Brain microvascular endothelial cell (primary cell): ENCODE measurements around the gene BIRC6.
A peak's percentile ranks its signal among the peaks of the same experiment; 100 is the strongest.
"Not testable (repeated sequence)": the region's sequence is repeated elsewhere in the genome, so short reads cannot be mapped to it uniquely, and the experiment has no call there.

Experiments
- DNase-seq: peaks from one replicate; pipeline ENCODE4 v3.0.0-alpha.2; 2020
- H3K27ac ChIP-seq: fragments of 250-450 bp; sonication (Bioruptor Pico); 2 replicates; pipeline ENCODE4 v1.5.1; 2020; ENCODE audit warnings: mild to moderate bottlenecking, moderate library complexity
- H3K27me3 ChIP-seq: fragments of 250-450 bp; sonication (Bioruptor Pico); replicated peaks from 2 replicates; pipeline ENCODE4 v1.5.1; 2020; ENCODE audit warnings: mild to moderate bottlenecking
- H3K36me3 ChIP-seq: fragments of 250-450 bp; sonication (Bioruptor Pico); replicated peaks from 2 replicates; pipeline ENCODE4 v1.5.1; 2020; ENCODE audit warnings: mild to moderate bottlenecking
- H3K4me3 ChIP-seq: 2 replicates; pipeline ENCODE4 v1.5.1; 2011; ENCODE audit warnings: low read depth, mild to moderate bottlenecking, control low read depth, low read length, moderate library complexity
- CTCF ChIP-seq: IDR thresholded peaks from 2 replicates; pipeline ENCODE4 v1.5.1; 2011; ENCODE audit warnings: low read depth, mild to moderate bottlenecking, moderate library complexity, low read length, control low read depth, inconsistent platforms; ENCODE audit errors: missing control alignments
- in situ Hi-C: cut with HindIII; loops from 2 replicates; pipeline ENCODE4 v1.10.0; 2017; ENCODE audit warnings: low sequenced_read_pairs, low pct_ligation_motif_present

BIRC6 gene

GRCh38 chr2:32457814-32458213 lies 101.0 kb downstream of the BIRC6 start:
- DNase-seq: no peak
- H3K27me3 ChIP-seq: no peaks in the 10 kb centered on the region
- H3K36me3 ChIP-seq: no peaks in the 10 kb centered on the region
- TF ChIP-seq CTCF: no peak
- H3K27ac ChIP-seq: no peak overlapping the region
- H3K4me3 ChIP-seq: no peak overlapping the region
- in situ Hi-C loops: no loop called here

GRCh38 chr2:32460861-32461260 lies 104.0 kb downstream of the BIRC6 start:
- H3K36me3 ChIP-seq, in situ Hi-C loops, DNase-seq, H3K4me3 ChIP-seq, H3K27ac ChIP-seq, H3K27me3 ChIP-seq: not testable (repeated sequence)

- Histone ChIP-seq H3K4me3 (no peak overlapping the region), H3K27me3 (no peaks in the 10 kb centered on the region), H3K27ac (no peak overlapping the region), H3K36me3 (peaks cover 13% of the 10 kb centered on the region)
- in situ Hi-C loops: no loop called here
- no peak for DNase-seq
- TF ChIP-seq CTCF: no peak
Observed at GRCh38 chr2:32463110-32463509, 106.3 kb downstream of the BIRC6 start.

GRCh38 chr2:32464431-32464830 lies 107.6 kb downstream of the BIRC6 start:
- TF ChIP-seq CTCF: no peak
- in situ Hi-C loops: no loop called here
- peak; percentile 84 for DNase-seq
- Histone ChIP-seq H3K27ac (peak overlapping the region; percentile 11), H3K4me3 (no peak overlapping the region), H3K36me3 (peaks cover 22% of the 10 kb centered on the region), H3K27me3 (no peaks in the 10 kb centered on the region)

- in situ Hi-C loops: no loop called here
- no peak for TF ChIP-seq CTCF
Observed at GRCh38 chr2:32472605-32473004, 115.8 kb downstream of the BIRC6 start.

GRCh38 chr2:32474381-32474780 lies 117.6 kb downstream of the BIRC6 start:
- in situ Hi-C loops: no loop called here
- H3K27me3 ChIP-seq: no peaks in the 10 kb centered on the region
- DNase-seq: no peak
- no peak overlapping the region for H3K27ac ChIP-seq
- peaks cover 21% of the 10 kb centered on the region for H3K36me3 ChIP-seq
- no peak overlapping the region for H3K4me3 ChIP-seq
- no peak for TF ChIP-seq CTCF

More at GRCh38 chr2:32472605-32473004, 115.8 kb downstream of the BIRC6 start:
- no peak overlapping the region for H3K4me3 ChIP-seq
- H3K27ac ChIP-seq: no peak overlapping the region
- H3K36me3 ChIP-seq: peaks cover 25% of the 10 kb centered on the region
- DNase-seq: no peak
- H3K27me3 ChIP-seq: no peaks in the 10 kb centered on the region
